DND-41 (cell line): ENCODE data around the gene GPC5.

Experiments
- ATAC-seq: fragments of 200-7000 bp; cut with Tn5 transposase; 3 replicates; pipeline ENCODE4 v1.9.1; 2021; ENCODE audit warnings: low read depth; ENCODE audit not compliant: insufficient read depth
- DNase-seq: peaks from one replicate; pipeline ENCODE4 v3.0.0-alpha.2; 2020
- H2AFZ ChIP-seq: 2 replicates; pipeline ENCODE4 v1.6.0; 2012; ENCODE audit warnings: low read depth, low read length
- H3K27ac ChIP-seq: 2 replicates; pipeline ENCODE4 v1.5.1; 2012; ENCODE audit warnings: low read length, inconsistent platforms
- H3K27me3 ChIP-seq: fragments of 200-600 bp; sonication (generic); 2 replicates; pipeline ENCODE4 v1.6.0; 2012; ENCODE audit warnings: low read length, mild to moderate bottlenecking, inconsistent platforms; ENCODE audit not compliant: insufficient read depth, poor library complexity
- H3K36me3 ChIP-seq: 2 replicates; pipeline ENCODE4 v1.5.1; 2012; ENCODE audit warnings: low read length, inconsistent platforms; ENCODE audit not compliant: insufficient read depth
- H3K4me1 ChIP-seq: 2 replicates; pipeline ENCODE4 v1.5.1; 2012; ENCODE audit warnings: mild to moderate bottlenecking, low read length; ENCODE audit not compliant: insufficient read depth
- H3K4me2 ChIP-seq: 2 replicates; pipeline ENCODE4 v1.6.0; 2012; ENCODE audit warnings: mild to moderate bottlenecking, moderate library complexity, low read length, inconsistent platforms; ENCODE audit not compliant: insufficient read depth
- H3K4me3 ChIP-seq, 2 experiments: fragments of 200-600 bp in 1 of 2; shearing (Covaris generic) in 1 of 2; 2 replicates each; pipeline ENCODE4 v1.5.1; 2012 to 2016; ENCODE audit warnings: inconsistent platforms in 2 of 2, low read length in 2 of 2, mild to moderate bottlenecking in 2 of 2, low read depth in 1 of 2, moderate library complexity in 1 of 2
- H3K79me2 ChIP-seq: 2 replicates; pipeline ENCODE4 v1.6.0; 2012; ENCODE audit warnings: low read length, inconsistent platforms; ENCODE audit not compliant: insufficient read depth
- H3K9ac ChIP-seq: 2 replicates; pipeline ENCODE4 v1.6.0; 2012; ENCODE audit warnings: low read depth, mild to moderate bottlenecking, inconsistent platforms, low read length, moderate library complexity
- H3K9me3 ChIP-seq: 2 replicates; pipeline ENCODE4 v1.5.1; 2012; ENCODE audit warnings: low read length, moderate library complexity, mild to moderate bottlenecking, inconsistent platforms; ENCODE audit not compliant: insufficient read depth, severe bottlenecking
- H4K20me1 ChIP-seq: 2 replicates; pipeline ENCODE4 v1.6.0; 2012; ENCODE audit warnings: low read length; ENCODE audit not compliant: insufficient read depth
- EZH2 ChIP-seq: IDR thresholded peaks from 3 replicates; pipeline ENCODE4 v1.6.1; 2012; ENCODE audit warnings: borderline replicate concordance, low read depth, mild to moderate bottlenecking, moderate library complexity, low read length, inconsistent platforms; ENCODE audit not compliant: severe bottlenecking
- TF ChIP-seq, protein P1 (sequence below): IDR thresholded peaks from 2 replicates; pipeline ENCODE4 v1.5.1; 2012; ENCODE audit warnings: borderline replicate concordance, low read length, moderate library complexity, mild to moderate bottlenecking; ENCODE audit not compliant: poor library complexity, severe bottlenecking; ENCODE audit errors: extremely low read depth

The GPC5 gene

GRCh38 chr13:91699863-91700262 lies 301.4 kb downstream of the GPC5 start:
- Histone ChIP-seq H3K4me2 (no peak overlapping the region), H3K27me3 (no peaks in the 10 kb centered on the region), H2AFZ (no peak overlapping the region), H3K4me1 (no peaks in the 10 kb centered on the region), H3K4me3 (no peak overlapping the region), H3K36me3 (no peaks in the 10 kb centered on the region), H3K79me2 (no peaks in the 10 kb centered on the region), H3K27ac (no peak overlapping the region), H3K9me3 (no peaks in the 10 kb centered on the region), H4K20me1 (no peaks in the 10 kb centered on the region), H3K9ac (no peak overlapping the region)
- ATAC-seq (no peak), DNase-seq (no peak)
- TF ChIP-seq, protein P1, sequence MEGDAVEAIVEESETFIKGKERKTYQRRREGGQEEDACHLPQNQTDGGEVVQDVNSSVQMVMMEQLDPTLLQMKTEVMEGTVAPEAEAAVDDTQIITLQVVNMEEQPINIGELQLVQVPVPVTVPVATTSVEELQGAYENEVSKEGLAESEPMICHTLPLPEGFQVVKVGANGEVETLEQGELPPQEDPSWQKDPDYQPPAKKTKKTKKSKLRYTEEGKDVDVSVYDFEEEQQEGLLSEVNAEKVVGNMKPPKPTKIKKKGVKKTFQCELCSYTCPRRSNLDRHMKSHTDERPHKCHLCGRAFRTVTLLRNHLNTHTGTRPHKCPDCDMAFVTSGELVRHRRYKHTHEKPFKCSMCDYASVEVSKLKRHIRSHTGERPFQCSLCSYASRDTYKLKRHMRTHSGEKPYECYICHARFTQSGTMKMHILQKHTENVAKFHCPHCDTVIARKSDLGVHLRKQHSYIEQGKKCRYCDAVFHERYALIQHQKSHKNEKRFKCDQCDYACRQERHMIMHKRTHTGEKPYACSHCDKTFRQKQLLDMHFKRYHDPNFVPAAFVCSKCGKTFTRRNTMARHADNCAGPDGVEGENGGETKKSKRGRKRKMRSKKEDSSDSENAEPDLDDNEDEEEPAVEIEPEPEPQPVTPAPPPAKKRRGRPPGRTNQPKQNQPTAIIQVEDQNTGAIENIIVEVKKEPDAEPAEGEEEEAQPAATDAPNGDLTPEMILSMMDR, result no peak
- no peak for TF ChIP-seq EZH2

DNA sequence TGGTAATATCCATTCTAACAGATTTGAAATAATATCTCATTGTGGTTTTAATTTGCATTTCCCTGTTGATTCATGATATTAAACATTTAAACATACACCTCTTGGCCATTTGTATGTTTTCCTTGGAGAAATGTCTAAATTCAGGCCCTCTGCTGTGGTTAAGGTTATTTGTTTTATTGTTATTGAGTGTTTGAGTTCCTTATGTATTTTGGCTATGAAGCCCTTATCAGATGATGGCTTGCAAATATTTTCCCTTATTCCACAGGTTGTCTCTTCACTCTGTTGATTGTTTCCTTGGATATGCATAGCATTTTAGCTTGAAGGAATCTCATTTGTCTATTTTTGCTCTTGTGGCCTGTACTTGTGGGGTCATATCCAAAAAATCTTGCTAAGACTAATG lies 303.6 kb downstream of the GPC5 start:
- no peak overlapping the region for H3K4me2 ChIP-seq
- no peaks in the 10 kb centered on the region for H3K36me3 ChIP-seq
- no peaks in the 10 kb centered on the region for H3K79me2 ChIP-seq
- H3K27me3 ChIP-seq, result no peaks in the 10 kb centered on the region
- ATAC-seq, result no peak
- no peak for TF ChIP-seq EZH2
- TF ChIP-seq, protein P1, result no peak
- H3K27ac ChIP-seq, result no peak overlapping the region
- H3K9me3 ChIP-seq, result no peaks in the 10 kb centered on the region
- DNase-seq, result no peak
- H2AFZ ChIP-seq, result no peak overlapping the region
- H4K20me1 ChIP-seq, result no peaks in the 10 kb centered on the region
- H3K4me3 ChIP-seq, result no peak overlapping the region
- no peaks in the 10 kb centered on the region for H3K4me1 ChIP-seq
- H3K9ac ChIP-seq, result no peak overlapping the region

- DNase-seq, result no peak
- H4K20me1 ChIP-seq, result no peaks in the 10 kb centered on the region
- no peak overlapping the region for H3K9ac ChIP-seq
Observed at GRCh38 chr13:91702411-91702810, 304.0 kb downstream of the GPC5 start.

More at GRCh38 chr13:91702411-91702810, 304.0 kb downstream of the GPC5 start:
- Histone ChIP-seq H3K4me3 (no peak overlapping the region), H3K27me3 (no peaks in the 10 kb centered on the region), H3K4me2 (no peak overlapping the region), H3K4me1 (no peaks in the 10 kb centered on the region), H3K27ac (no peak overlapping the region), H2AFZ (no peak overlapping the region), H3K79me2 (no peaks in the 10 kb centered on the region), H3K36me3 (no peaks in the 10 kb centered on the region), H3K9me3 (no peaks in the 10 kb centered on the region)
- TF ChIP-seq, protein P1, result no peak
- no peak for TF ChIP-seq EZH2
- no peak for ATAC-seq
